SK-N-SH (cell line): ENCODE results near the gene ETV1. TPM values are rescaled to one million over a fixed set of nuclear protein-coding genes. Genes with fewer than 3 reads are reported as not detected.

ENCODE experiments used
- CTCF ChIA-PET: fragments of 300-600, 350-600 bp; formaldehyde crosslinking; extraction: SDS; loops from one replicate; lab custom pipeline; 2021; lab: Yijun Ruan, JAX
- POLR2A ChIA-PET: fragments of 350-600 bp; sonication (Branson Sonifier 250); formaldehyde crosslinking; extraction: SDS; loops from one replicate; lab custom pipeline; 2020; ENCODE audit warnings: antibody characterized with exemption, inconsistent platforms; lab: Yijun Ruan, JAX
- DNase-seq: peaks from one replicate; pipeline ENCODE4 v3.0.0; 2012
- H2AFZ ChIP-seq: fragments of 200-600 bp; sonication (generic); 2 replicates; pipeline ENCODE4 v1.8.1; 2016; ENCODE audit warnings: antibody characterized with exemption, mild to moderate bottlenecking, low read depth
- H3F3A ChIP-seq: fragments of 200-600 bp; sonication (generic); replicated peaks from 2 replicates; pipeline ENCODE3; 2016; ENCODE audit warnings: antibody characterized with exemption, mild to moderate bottlenecking; ENCODE audit not compliant: insufficient read depth
- H3K27ac ChIP-seq, 2 experiments: fragments of 200-500 bp in 1 of 2; fragments of 200-600 bp in 1 of 2; sonication (Bioruptor generic) in 1 of 2; sonication (generic), shearing (Covaris generic) in 1 of 2; 2 replicates each; pipeline versions ENCODE4 v1.5.1 to v1.6.1; 2014 to 2016; ENCODE audit warnings: low read depth in 2 of 2, inconsistent platforms in 1 of 2, low read length in 1 of 2, mild to moderate bottlenecking in 1 of 2, mixed read lengths in 1 of 2
- H3K27me3 ChIP-seq: fragments of 200-600 bp; sonication (generic), shearing (Covaris generic); 2 replicates; pipeline ENCODE4 v1.6.1; 2016; ENCODE audit warnings: mixed run types; ENCODE audit not compliant: insufficient read depth
- H3K36me3 ChIP-seq, 2 experiments: fragments of 200-500 bp in 1 of 2; fragments of 200-600 bp in 1 of 2; sonication (Bioruptor generic) in 1 of 2; sonication (generic) in 1 of 2; replicated peaks in 1 of 2; 2 replicates each; pipeline versions ENCODE3 to v1.5.1; 2014 to 2016; ENCODE audit warnings: low read length in 1 of 2, mild to moderate bottlenecking in 1 of 2; ENCODE audit not compliant: insufficient read depth in 2 of 2, control insufficient read depth in 1 of 2
- H3K4me1 ChIP-seq, 2 experiments: fragments of 200-500 bp in 1 of 2; fragments of 200-600 bp in 1 of 2; sonication (Bioruptor generic) in 1 of 2; sonication (generic), shearing (Covaris generic) in 1 of 2; 2 replicates each; pipeline versions ENCODE4 v1.5.1 to v1.6.1; 2014 to 2016; ENCODE audit warnings: low read depth in 1 of 2, low read length in 1 of 2, mixed run types in 1 of 2; ENCODE audit not compliant: insufficient read depth in 2 of 2, control insufficient read depth in 1 of 2
- H3K4me2 ChIP-seq: fragments of 200-600 bp; sonication (generic), shearing (Covaris generic); 2 replicates; pipeline ENCODE4 v1.6.1; 2017; ENCODE audit warnings: mixed run types
- H3K4me3 ChIP-seq, 2 experiments: fragments of 200-500 bp in 1 of 2; fragments of 200-600 bp in 1 of 2; sonication (Bioruptor generic) in 1 of 2; sonication (generic), shearing (Covaris generic) in 1 of 2; 2 replicates each; pipeline versions ENCODE4 v1.5.1 to v1.8.1; 2014 to 2016; ENCODE audit warnings: low read depth in 2 of 2, inconsistent platforms in 1 of 2, low read length in 1 of 2, mild to moderate bottlenecking in 1 of 2, mixed read lengths in 1 of 2, moderate library complexity in 1 of 2
- H3K79me2 ChIP-seq: fragments of 200-600 bp; sonication (generic); 2 replicates; pipeline ENCODE4 v1.8.1; 2017; ENCODE audit warnings: mild to moderate bottlenecking; ENCODE audit not compliant: insufficient read depth
- H3K9ac ChIP-seq: fragments of 200-600 bp; sonication (generic); 2 replicates; pipeline ENCODE4 v1.6.1; 2017; ENCODE audit warnings: mixed run types
- H3K9me2 ChIP-seq: fragments of 200-600 bp; sonication (generic); 2 replicates; pipeline ENCODE4 v1.6.1; 2017; ENCODE audit warnings: mixed run types
- H3K9me3 ChIP-seq: fragments of 200-600 bp; sonication (generic); 2 replicates; pipeline ENCODE4 v1.6.1; 2017; ENCODE audit warnings: mixed run types, mild to moderate bottlenecking, moderate library complexity
- H4K20me1 ChIP-seq: fragments of 200-600 bp; sonication (generic); 2 replicates; pipeline ENCODE4 v1.6.1; 2017; ENCODE audit warnings: mild to moderate bottlenecking, mixed run types; ENCODE audit not compliant: insufficient read depth
- FOXM1 ChIP-seq: IDR thresholded peaks from 2 replicates; pipeline ENCODE4 v1.4.0; 2012; ENCODE audit warnings: low read depth, mild to moderate bottlenecking
- GABPA ChIP-seq: IDR thresholded peaks from 2 replicates; pipeline ENCODE4 v1.4.0; 2012; ENCODE audit warnings: low read depth, mild to moderate bottlenecking
- GATA2 ChIP-seq: sonication (generic); formaldehyde crosslinking; IDR thresholded peaks from 2 replicates; pipeline ENCODE4 v1.5.0; 2020; ENCODE audit warnings: mild to moderate bottlenecking, missing genetic modification reagents
- JUND ChIP-seq: IDR thresholded peaks from 2 replicates; pipeline ENCODE4 v1.4.0; 2012
- NRF1 ChIP-seq: IDR thresholded peaks from 2 replicates; pipeline ENCODE4 v1.6.1; 2012; ENCODE audit warnings: low read depth, mild to moderate bottlenecking, low read length
- PBX3 ChIP-seq: IDR thresholded peaks from 2 replicates; pipeline ENCODE4; 2012
- RFX5 ChIP-seq: IDR thresholded peaks from 2 replicates; pipeline ENCODE4 v1.6.1; 2012; ENCODE audit warnings: mild to moderate bottlenecking, improper control_type of control experiment, low read length
- SIN3A ChIP-seq: IDR thresholded peaks from 2 replicates; pipeline ENCODE4 v1.6.1; 2012; ENCODE audit warnings: low read depth, mild to moderate bottlenecking, low read length, moderate library complexity, borderline replicate concordance
- USF1 ChIP-seq: IDR thresholded peaks from 2 replicates; pipeline ENCODE4 v1.4.0; 2012; ENCODE audit warnings: low read depth, borderline replicate concordance
- WGBS: methylation state at CpG from one replicate; pipeline ENCODE4 v1.1.6; 2017; ENCODE audit warnings: low lambda C conversion rate; 5-methylcytosine and 5-hydroxymethylcytosine counted together
- polyA plus RNA-seq, 3 experiments: library from polyadenylated mRNA; depleted of rRNA; stranded (reverse); fragments of >200 nt; gene quantifications; 2 replicates each; pipeline ENCODE4 v1.2.3, GENCODE V29; 2012
- TF ChIP-seq, protein P1 (sequence below): fragments of 150-350 bp; IDR thresholded peaks from 2 replicates; pipeline ENCODE4 v1.6.1; 2017; ENCODE audit warnings: antibody characterized with exemption, low read length, low read depth, borderline replicate concordance
- TF ChIP-seq, protein P2 (sequence below): IDR thresholded peaks from 2 replicates; pipeline ENCODE4 v1.4.0; 2012; ENCODE audit warnings: low read depth, borderline replicate concordance

ETV1 gene
- polyA plus RNA-seq, 1 of the 3 experiments (the other 2 are of a cell fraction): 24.9 TPM

DNA sequence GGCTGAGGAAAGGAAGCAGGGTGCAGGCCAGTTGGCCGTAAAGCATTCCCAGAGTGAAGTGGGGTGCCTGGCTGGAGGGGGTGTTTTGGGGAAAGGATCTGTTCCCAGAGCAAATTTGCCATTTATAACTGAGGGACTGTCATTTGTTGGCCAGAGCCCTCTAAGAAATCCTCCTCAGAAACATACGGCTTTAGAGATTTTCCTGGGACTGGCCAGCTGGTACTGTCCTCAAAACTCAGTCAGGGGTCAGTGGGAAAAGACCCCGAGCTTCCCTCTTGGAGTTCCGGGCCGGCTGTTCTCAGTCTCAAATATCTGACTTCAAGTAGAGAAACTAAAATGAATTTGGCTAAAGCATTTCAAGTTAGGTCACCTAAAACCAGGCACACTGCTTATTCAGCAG is 55.9 kb downstream of the ETV1 start:
- POLR2A ChIA-PET: no interaction called here
- WGBS: 94% methylated on average over 5 of the region's 5 CpGs
- CTCF ChIA-PET: interaction anchor here (0.8 to 1.5 kb wide), 3 partner anchors 8 to 12 kb away, joined by 3 to 6 read pairs (median 3); no protein-coding TSS in a partner anchor

More for the DNA sequence above, 55.9 kb downstream of the ETV1 start:
- Histone ChIP-seq H3K9ac (no peak overlapping the region), H3K9me3 (no peaks in the 10 kb centered on the region)
- no peak for TF ChIP-seq RFX5
- TF ChIP-seq GATA2: no peak
- TF ChIP-seq USF1: no peak
- TF ChIP-seq GABPA: no peak
- no peak for TF ChIP-seq FOXM1
- TF ChIP-seq, protein P1, sequence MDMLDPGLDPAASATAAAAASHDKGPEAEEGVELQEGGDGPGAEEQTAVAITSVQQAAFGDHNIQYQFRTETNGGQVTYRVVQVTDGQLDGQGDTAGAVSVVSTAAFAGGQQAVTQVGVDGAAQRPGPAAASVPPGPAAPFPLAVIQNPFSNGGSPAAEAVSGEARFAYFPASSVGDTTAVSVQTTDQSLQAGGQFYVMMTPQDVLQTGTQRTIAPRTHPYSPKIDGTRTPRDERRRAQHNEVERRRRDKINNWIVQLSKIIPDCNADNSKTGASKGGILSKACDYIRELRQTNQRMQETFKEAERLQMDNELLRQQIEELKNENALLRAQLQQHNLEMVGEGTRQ: no peak
- TF ChIP-seq SIN3A: no peak
- no peak for TF ChIP-seq PBX3
- TF ChIP-seq JUND: no peak
- no peak for TF ChIP-seq NRF1
- TF ChIP-seq, protein P2, sequence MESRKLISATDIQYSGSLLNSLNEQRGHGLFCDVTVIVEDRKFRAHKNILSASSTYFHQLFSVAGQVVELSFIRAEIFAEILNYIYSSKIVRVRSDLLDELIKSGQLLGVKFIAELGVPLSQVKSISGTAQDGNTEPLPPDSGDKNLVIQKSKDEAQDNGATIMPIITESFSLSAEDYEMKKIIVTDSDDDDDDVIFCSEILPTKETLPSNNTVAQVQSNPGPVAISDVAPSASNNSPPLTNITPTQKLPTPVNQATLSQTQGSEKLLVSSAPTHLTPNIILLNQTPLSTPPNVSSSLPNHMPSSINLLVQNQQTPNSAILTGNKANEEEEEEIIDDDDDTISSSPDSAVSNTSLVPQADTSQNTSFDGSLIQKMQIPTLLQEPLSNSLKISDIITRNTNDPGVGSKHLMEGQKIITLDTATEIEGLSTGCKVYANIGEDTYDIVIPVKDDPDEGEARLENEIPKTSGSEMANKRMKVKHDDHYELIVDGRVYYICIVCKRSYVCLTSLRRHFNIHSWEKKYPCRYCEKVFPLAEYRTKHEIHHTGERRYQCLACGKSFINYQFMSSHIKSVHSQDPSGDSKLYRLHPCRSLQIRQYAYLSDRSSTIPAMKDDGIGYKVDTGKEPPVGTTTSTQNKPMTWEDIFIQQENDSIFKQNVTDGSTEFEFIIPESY: no peak
- TF ChIP-seq, all 33 proteins: peak for 0
- no peaks in the 10 kb centered on the region for H4K20me1 ChIP-seq
- no peak overlapping the region for H3K27ac ChIP-seq
- H2AFZ ChIP-seq: no peak overlapping the region
- H3K4me3 ChIP-seq: no peak overlapping the region
- no peaks in the 10 kb centered on the region; a peak in 1 of 4 replicates for H3K4me1 ChIP-seq
- H3F3A ChIP-seq: no peaks in the 10 kb centered on the region
- H3K27me3 ChIP-seq: no peaks in the 10 kb centered on the region
- H3K9me2 ChIP-seq: no peaks in the 10 kb centered on the region
- no peaks in the 10 kb centered on the region for H3K79me2 ChIP-seq
- no peak for DNase-seq
- H3K4me2 ChIP-seq: no peak overlapping the region
- peaks cover 6 to 12% of the 10 kb centered on the region in 2 experiments for H3K36me3 ChIP-seq
